Caco-2 (cell line): Measurements from ENCODE around the gene BAZ2B. TPM values are rescaled to one million over a fixed set of nuclear protein-coding genes. Genes with fewer than 3 reads are reported as not detected.

Experiments used
- BruUV-seq: library from RNA; stranded (reverse); fragments of 400-500 nt; replicated peaks from 2 replicates; lab custom pipeline; 2021; lab: Mats Ljungman, UMichigan
- CTCF ChIA-PET: fragments of 300-600 bp; sonication (Branson Sonifier 250); formaldehyde crosslinking; loops from one replicate; lab custom pipeline; 2022; ENCODE audit warnings: antibody characterized with exemption; lab: Charles Lee
- POLR2A ChIA-PET: fragments of 300-600 bp; sonication (Branson Sonifier 250); formaldehyde crosslinking; loops from one replicate; lab custom pipeline; 2022; ENCODE audit warnings: antibody characterized with exemption; lab: Charles Lee
- DNase-seq, 2 experiments: peaks; one replicate each; pipeline versions ENCODE4 v3.0.0 to v3.0.0-alpha.2; 2020 to 2022
- H3K27me3 ChIP-seq: replicated peaks from 2 replicates; pipeline ENCODE4 v1.6.0; 2011; ENCODE audit warnings: low read length; ENCODE audit not compliant: control insufficient read depth, insufficient read depth
- H3K36me3 ChIP-seq: 2 replicates; pipeline ENCODE4 v1.5.1; 2011; ENCODE audit warnings: low read length; ENCODE audit not compliant: control insufficient read depth, insufficient read depth
- H3K4me1 ChIP-seq: fragments of 250-450 bp; sonication (Bioruptor Pico); 2 replicates; pipeline ENCODE4 v1.5.1; 2020; ENCODE audit warnings: mild to moderate bottlenecking
- H3K4me3 ChIP-seq: 2 replicates; pipeline ENCODE4 v1.5.1; 2011; ENCODE audit warnings: low read depth, mild to moderate bottlenecking, control low read depth, low read length
- H3K9me3 ChIP-seq: fragments of 250-450 bp; sonication (Bioruptor Pico); 2 replicates; pipeline ENCODE4 v1.5.1; 2020; ENCODE audit warnings: mild to moderate bottlenecking, moderate library complexity
- H3K27ac Mint-ChIP-seq: one replicate; pipeline ENCODE4 v1.8.0; 2022; ENCODE audit warnings: mixed read lengths; ENCODE audit not compliant: unreplicated experiment
- H3K27me3 Mint-ChIP-seq: one replicate; pipeline ENCODE4 v1.8.0; 2022; ENCODE audit warnings: mixed read lengths; ENCODE audit not compliant: insufficient read depth, unreplicated experiment
- H3K36me3 Mint-ChIP-seq: one replicate; pipeline ENCODE4 v1.8.0; 2022; ENCODE audit warnings: mild to moderate bottlenecking, mixed read lengths; ENCODE audit not compliant: insufficient read depth, unreplicated experiment
- H3K4me1 Mint-ChIP-seq: one replicate; pipeline ENCODE4 v1.8.0; 2022; ENCODE audit warnings: low read depth, mixed read lengths; ENCODE audit not compliant: unreplicated experiment
- H3K4me3 Mint-ChIP-seq: one replicate; pipeline ENCODE4 v1.8.0; 2022; ENCODE audit warnings: mild to moderate bottlenecking, moderate library complexity, mixed read lengths; ENCODE audit not compliant: unreplicated experiment
- H3K9me3 Mint-ChIP-seq: one replicate; pipeline ENCODE4 v1.8.0; 2022; ENCODE audit warnings: mixed read lengths; ENCODE audit not compliant: unreplicated experiment
- CTCF ChIP-seq, 2 experiments: fragments of 200-600 bp in 1 of 2; IDR thresholded peaks; 1 replicate in 1 of 2; 2 replicates in 1 of 2; pipeline versions ENCODE4 v1.5.1 to v1.8.0; 2011 to 2022; ENCODE audit warnings: antibody characterized with exemption in 1 of 2, control low read depth in 1 of 2, inconsistent platforms in 1 of 2, low read depth in 1 of 2, low read length in 1 of 2, mild to moderate bottlenecking in 1 of 2, moderate library complexity in 1 of 2; ENCODE audit not compliant: insufficient read depth in 1 of 2, severe bottlenecking in 1 of 2, unreplicated experiment in 1 of 2
- intact Hi-C: fragments of 100-400 bp; cut with micrococcal nuclease; formaldehyde crosslinking; loops from one replicate; pipeline ENCODE4 v1.10.0; 2022; ENCODE audit not compliant: unreplicated experiment
- total RNA-seq: library from RNA; stranded (reverse); gene quantifications from 2 replicates; pipeline ENCODE4 v1.2.3, GENCODE V29; 2022

BAZ2B gene
- total RNA-seq, 1 experiment from 2014 or later: 32.9 TPM

- Mint-ChIP-seq H3K27ac (no peak overlapping the region), H3K4me1 (peaks cover 13% of the 10 kb centered on the region), H3K36me3 (peaks cover 11% of the 10 kb centered on the region), H3K27me3 (no peaks in the 10 kb centered on the region), H3K4me3 (no peak overlapping the region), H3K9me3 (no peaks in the 10 kb centered on the region)
- BruUV-seq: no TSS peak
- CTCF ChIA-PET: no interaction called here
- DNase-seq: no peak
- Histone ChIP-seq H3K4me1 (peaks cover 15% of the 10 kb centered on the region), H3K9me3 (no peaks in the 10 kb centered on the region), H3K27me3 (no peaks in the 10 kb centered on the region), H3K4me3 (no peak overlapping the region), H3K36me3 (no peaks in the 10 kb centered on the region)
- intact Hi-C loops: no loop called here
- no peak for TF ChIP-seq CTCF (IDR thresholded peaks at IDR 0.05; ENCODE audit: insufficient read depth in 1 of 2, low read depth in 1 of 2, low read length in 1 of 2, severe bottlenecking in 1 of 2, unreplicated experiment in 1 of 2)
- POLR2A ChIA-PET: no interaction called here
Measured at GRCh38 chr2:159438720-159439353, 177.5 kb downstream of the BAZ2B start.

- H3K36me3 Mint-ChIP-seq: peaks cover 16% of the 10 kb centered on the region
- H3K27me3 ChIP-seq: no peaks in the 10 kb centered on the region
- no peak for TF ChIP-seq CTCF (IDR thresholded peaks at IDR 0.05; ENCODE audit: insufficient read depth in 1 of 2, low read depth in 1 of 2, low read length in 1 of 2, severe bottlenecking in 1 of 2, unreplicated experiment in 1 of 2)
- POLR2A ChIA-PET: no interaction called here
- no peaks in the 10 kb centered on the region for H3K9me3 ChIP-seq
- H3K4me1 ChIP-seq: peaks cover 15% of the 10 kb centered on the region
- no peaks in the 10 kb centered on the region for H3K9me3 Mint-ChIP-seq
- no peaks in the 10 kb centered on the region for H3K36me3 ChIP-seq
- no peak overlapping the region for H3K4me3 ChIP-seq
- H3K27ac Mint-ChIP-seq: no peak overlapping the region
- BruUV-seq: TSS peak; percentile 13
- intact Hi-C loops: no loop called here
- H3K4me1 Mint-ChIP-seq: peaks cover 13% of the 10 kb centered on the region
- CTCF ChIA-PET: no interaction called here
- H3K4me3 Mint-ChIP-seq: no peak overlapping the region
- DNase-seq: no peak
- no peaks in the 10 kb centered on the region for H3K27me3 Mint-ChIP-seq
Measured at GRCh38 chr2:159438284-159438683, 178.1 kb downstream of the BAZ2B start.

- ChIA-PET POLR2A (no interaction called here), CTCF (no interaction called here)
- no peaks in the 10 kb centered on the region for H3K36me3 ChIP-seq
- intact Hi-C loops: no loop called here
- no peaks in the 10 kb centered on the region for H3K27me3 Mint-ChIP-seq
- TF ChIP-seq CTCF (IDR thresholded peaks at IDR 0.05; ENCODE audit: insufficient read depth in 1 of 2, low read depth in 1 of 2, low read length in 1 of 2, severe bottlenecking in 1 of 2, unreplicated experiment in 1 of 2): no peak
- BruUV-seq: no TSS peak
- H3K4me3 Mint-ChIP-seq: no peak overlapping the region
- no peak overlapping the region for H3K27ac Mint-ChIP-seq
- no peaks in the 10 kb centered on the region for H3K4me1 ChIP-seq
- DNase-seq: no peak
- no peaks in the 10 kb centered on the region for H3K4me1 Mint-ChIP-seq
- no peaks in the 10 kb centered on the region for H3K27me3 ChIP-seq
- H3K36me3 Mint-ChIP-seq: peaks cover 10% of the 10 kb centered on the region
- H3K9me3 ChIP-seq: no peaks in the 10 kb centered on the region
- no peaks in the 10 kb centered on the region for H3K9me3 Mint-ChIP-seq
- no peak overlapping the region for H3K4me3 ChIP-seq
Measured at GRCh38 chr2:159432610-159433009, 183.7 kb downstream of the BAZ2B start.
